OCI-LY7 (cell line): ENCODE results near the gene CFAP68. TPM values are rescaled to one million over a fixed set of nuclear protein-coding genes. Genes with fewer than 3 reads are reported as not detected.

Experiments used
- BruUV-seq: library from RNA; stranded (reverse); fragments of 400-500 nt; replicated peaks from 2 replicates; lab custom pipeline; 2021; lab: Mats Ljungman, UMichigan
- CTCF ChIA-PET: fragments of 300-600 bp; sonication (Branson Sonifier 250); formaldehyde crosslinking; loops from one replicate; lab custom pipeline; 2022; ENCODE audit warnings: antibody characterized with exemption; ENCODE audit not compliant: unreplicated experiment; lab: Charles Lee
- POLR2A ChIA-PET: fragments of 300-600 bp; sonication (Branson Sonifier 250); formaldehyde crosslinking; loops from one replicate; lab custom pipeline; 2022; ENCODE audit warnings: antibody characterized with exemption; lab: Charles Lee
- DNase-seq: peaks from one replicate; pipeline ENCODE4 v3.0.0-alpha.2; 2015; ENCODE audit warnings: low spot score
- H2AFZ ChIP-seq: fragments of 200-600 bp; sonication (generic), shearing (Covaris generic); 2 replicates; pipeline ENCODE4 v1.6.1; 2014; ENCODE audit warnings: mild to moderate bottlenecking, antibody characterized with exemption, low read length, moderate library complexity
- H3K27ac ChIP-seq: fragments of 200-600 bp; sonication (generic); 2 replicates; pipeline ENCODE4 v1.5.1; 2014; ENCODE audit warnings: mixed run types, low read depth, mild to moderate bottlenecking, moderate library complexity, low read length, inconsistent platforms; ENCODE audit not compliant: poor library complexity, severe bottlenecking
- H3K36me3 ChIP-seq: fragments of 200-600 bp; sonication (generic); 2 replicates; pipeline ENCODE4 v1.6.1; 2014; ENCODE audit warnings: mild to moderate bottlenecking, antibody characterized with exemption, low read length, moderate library complexity, mixed read lengths; ENCODE audit not compliant: insufficient read depth
- H3K4me1 ChIP-seq: fragments of 200-600 bp; sonication (generic); 2 replicates; pipeline ENCODE4 v1.5.1; 2014; ENCODE audit warnings: mild to moderate bottlenecking, low read length; ENCODE audit not compliant: insufficient read depth, poor library complexity, severe bottlenecking
- H3K4me2 ChIP-seq: fragments of 200-600 bp; sonication (generic); 2 replicates; pipeline ENCODE4 v1.6.1; 2014; ENCODE audit warnings: mild to moderate bottlenecking, low read length
- H3K4me3 ChIP-seq: fragments of 200-600 bp; sonication (generic); 2 replicates; pipeline ENCODE4 v1.5.1; 2014; ENCODE audit warnings: mild to moderate bottlenecking, low read depth, low read length; ENCODE audit not compliant: poor library complexity, severe bottlenecking
- H3K79me2 ChIP-seq: fragments of 200-600 bp; sonication (generic); 2 replicates; pipeline ENCODE4 v1.6.1; 2016; ENCODE audit warnings: low read depth, mild to moderate bottlenecking, low read length, moderate library complexity, mixed read lengths; ENCODE audit not compliant: insufficient read depth
- H3K9me2 ChIP-seq: fragments of 200-600 bp; sonication (generic); 2 replicates; pipeline ENCODE4 v1.6.1; 2016; ENCODE audit warnings: mild to moderate bottlenecking, low read length, mixed read lengths; ENCODE audit not compliant: insufficient read depth
- H3K9me3 ChIP-seq: fragments of 200-600 bp; sonication (generic); 2 replicates; pipeline ENCODE4 v1.6.1; 2014; ENCODE audit warnings: mild to moderate bottlenecking, mixed run types, low read length, mixed read lengths
- H4K20me1 ChIP-seq: fragments of 200-600 bp; sonication (generic); 2 replicates; pipeline ENCODE4 v1.6.1; 2014; ENCODE audit warnings: mild to moderate bottlenecking, antibody characterized with exemption, low read length, moderate library complexity, mixed read lengths; ENCODE audit not compliant: insufficient read depth
- CTCF ChIP-seq: fragments of 200-600 bp; sonication (generic); conservative IDR thresholded peaks from 2 replicates; pipeline ENCODE4 v1.5.1; 2014; ENCODE audit warnings: mild to moderate bottlenecking, antibody characterized with exemption, low read length, moderate library complexity, mixed read lengths
- EZH2phosphoT487 ChIP-seq: fragments of 200-600 bp; sonication (generic); IDR thresholded peaks from 2 replicates; pipeline ENCODE4 v1.6.1; 2018; ENCODE audit warnings: low read depth, borderline replicate concordance, mild to moderate bottlenecking, mixed run types, antibody characterized with exemption, low read length, moderate library complexity, mixed read lengths
- intact Hi-C: fragments of 100-400 bp; cut with micrococcal nuclease; formaldehyde crosslinking; loops from one replicate; pipeline ENCODE4 v1.10.0; 2022; ENCODE audit not compliant: unreplicated experiment
- total RNA-seq, 2 experiments: library from RNA; depleted of rRNA in 1 of 2; stranded (reverse); fragments of >200 nt in 1 of 2; shearing (Covaris generic) in 1 of 2; gene quantifications; 2 replicates each; pipeline ENCODE4 v1.2.3, GENCODE V29; 2014 to 2022

CFAP68 gene
- total RNA-seq, 2 experiments from 2014 or later, result 17.3 to 22.4 TPM

DNA sequence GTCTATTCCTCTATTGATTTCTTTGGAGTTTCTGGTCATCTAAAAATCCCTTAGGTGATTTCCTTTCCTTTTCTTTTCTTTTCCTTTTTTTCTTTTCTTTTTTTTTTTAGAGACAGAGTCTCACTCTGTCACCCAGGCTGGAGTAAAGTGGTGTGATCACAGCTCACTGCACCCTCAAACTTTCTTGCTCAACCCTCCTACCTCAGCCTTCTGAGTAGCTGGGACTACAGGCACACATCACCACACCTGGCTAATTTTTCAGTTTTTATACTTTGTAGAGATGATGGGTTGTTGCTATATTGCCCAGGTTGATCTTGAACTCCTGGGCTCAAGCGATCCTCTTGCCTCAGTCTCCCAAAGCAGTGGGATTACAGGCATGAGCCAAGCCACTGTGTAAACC, 37.4 kb downstream of the CFAP68 start:
- TF ChIP-seq CTCF (no peak), EZH2phosphoT487 (no peak)

GRCh38 chr11:111917312-111917711, 38.0 kb downstream of the CFAP68 start:
- Histone ChIP-seq H3K79me2 (no peaks in the 10 kb centered on the region), H4K20me1 (no peaks in the 10 kb centered on the region), H3K36me3 (no peaks in the 10 kb centered on the region), H3K9me3 (no peaks in the 10 kb centered on the region), H2AFZ (no peak overlapping the region), H3K4me2 (no peak overlapping the region), H3K27ac (no peak overlapping the region), H3K4me1 (no peaks in the 10 kb centered on the region), H3K9me2 (no peaks in the 10 kb centered on the region), H3K4me3 (no peak overlapping the region)
- CTCF ChIA-PET, result no interaction called here
- intact Hi-C loops, result no loop called here
- no TSS peak for BruUV-seq
- POLR2A ChIA-PET, result interaction anchor here (0.7 to 1.9 kb wide), 3 partner anchors 9 to 46 kb away, joined by 3 to 8 read pairs (median 4); partner anchors contain the start of gene ALG9
- no peak for DNase-seq
- TF ChIP-seq EZH2phosphoT487, result no peak

More for the DNA sequence above, 37.4 kb downstream of the CFAP68 start:
- DNase-seq, result no peak
- BruUV-seq, result no TSS peak
- no peaks in the 10 kb centered on the region for H3K4me1 ChIP-seq
- H2AFZ ChIP-seq, result no peak overlapping the region
- no peak overlapping the region for H3K4me3 ChIP-seq
- no peaks in the 10 kb centered on the region for H4K20me1 ChIP-seq
- no peak overlapping the region for H3K4me2 ChIP-seq
- H3K79me2 ChIP-seq, result no peaks in the 10 kb centered on the region
- no peak overlapping the region for H3K27ac ChIP-seq
- H3K36me3 ChIP-seq, result no peaks in the 10 kb centered on the region
- intact Hi-C loops, result no loop called here
- POLR2A ChIA-PET, result interaction anchor here (0.6 kb wide), 1 partner anchor 58 kb away, joined by 3 read pairs; no protein-coding TSS in a partner anchor
- H3K9me2 ChIP-seq, result no peaks in the 10 kb centered on the region
- CTCF ChIA-PET, result interaction anchor here (0.6 kb wide), 1 partner anchor 10 kb away, joined by 3 read pairs; no protein-coding TSS in a partner anchor
- no peaks in the 10 kb centered on the region for H3K9me3 ChIP-seq

GRCh38 chr11:111917788-111918187, 38.4 kb downstream of the CFAP68 start:
- H3K4me3 ChIP-seq, result no peak overlapping the region
- TF ChIP-seq CTCF (no peak), EZH2phosphoT487 (no peak)
- no peaks in the 10 kb centered on the region for H4K20me1 ChIP-seq
- H3K36me3 ChIP-seq, result no peaks in the 10 kb centered on the region
- H3K9me3 ChIP-seq, result no peaks in the 10 kb centered on the region
- H2AFZ ChIP-seq, result no peak overlapping the region
- H3K4me1 ChIP-seq, result no peaks in the 10 kb centered on the region
- no TSS peak for BruUV-seq
- ChIA-PET CTCF (no interaction called here), POLR2A (interaction anchor here (0.7 to 1.9 kb wide), 4 partner anchors 9 to 114 kb away, joined by 3 to 12 read pairs (median 6); partner anchors contain the start of gene ALG9)
- H3K27ac ChIP-seq, result no peak overlapping the region
- H3K79me2 ChIP-seq, result no peaks in the 10 kb centered on the region
- no peaks in the 10 kb centered on the region for H3K9me2 ChIP-seq
- no peak overlapping the region for H3K4me2 ChIP-seq
- DNase-seq, result no peak
- intact Hi-C loops, result no loop called here
